Mammary epithelial cell (primary cell): ENCODE data around the gene GPC1.

ENCODE experiments used
- EZH2 ChIP-seq: IDR thresholded peaks from 2 replicates; pipeline ENCODE4 v1.6.1; 2012; ENCODE audit warnings: low read length, inconsistent platforms, borderline replicate concordance
- TF ChIP-seq, protein P1 (sequence below), 2 donors: IDR thresholded peaks in 1 of 2; conservative IDR thresholded peaks in 1 of 2; 2 replicates each; pipeline ENCODE4 v1.5.1; 2011 to 2012; ENCODE audit warnings: inconsistent platforms in 2 of 2, low read length in 2 of 2, mild to moderate bottlenecking in 2 of 2, control low read depth in 1 of 2, low read depth in 1 of 2; ENCODE audit not compliant: insufficient read depth in 1 of 2; ENCODE audit errors: extremely low read depth in 1 of 2

- TF ChIP-seq, protein P1, sequence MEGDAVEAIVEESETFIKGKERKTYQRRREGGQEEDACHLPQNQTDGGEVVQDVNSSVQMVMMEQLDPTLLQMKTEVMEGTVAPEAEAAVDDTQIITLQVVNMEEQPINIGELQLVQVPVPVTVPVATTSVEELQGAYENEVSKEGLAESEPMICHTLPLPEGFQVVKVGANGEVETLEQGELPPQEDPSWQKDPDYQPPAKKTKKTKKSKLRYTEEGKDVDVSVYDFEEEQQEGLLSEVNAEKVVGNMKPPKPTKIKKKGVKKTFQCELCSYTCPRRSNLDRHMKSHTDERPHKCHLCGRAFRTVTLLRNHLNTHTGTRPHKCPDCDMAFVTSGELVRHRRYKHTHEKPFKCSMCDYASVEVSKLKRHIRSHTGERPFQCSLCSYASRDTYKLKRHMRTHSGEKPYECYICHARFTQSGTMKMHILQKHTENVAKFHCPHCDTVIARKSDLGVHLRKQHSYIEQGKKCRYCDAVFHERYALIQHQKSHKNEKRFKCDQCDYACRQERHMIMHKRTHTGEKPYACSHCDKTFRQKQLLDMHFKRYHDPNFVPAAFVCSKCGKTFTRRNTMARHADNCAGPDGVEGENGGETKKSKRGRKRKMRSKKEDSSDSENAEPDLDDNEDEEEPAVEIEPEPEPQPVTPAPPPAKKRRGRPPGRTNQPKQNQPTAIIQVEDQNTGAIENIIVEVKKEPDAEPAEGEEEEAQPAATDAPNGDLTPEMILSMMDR (conservative IDR thresholded peaks at IDR 0.05 in 1 of 2, IDR thresholded peaks at IDR 0.05 in 1 of 2; ENCODE audit: extremely low read depth in 1 of 2, insufficient read depth in 1 of 2, low read depth in 1 of 2, low read length in 2 of 2): no peak
- no peak for TF ChIP-seq EZH2
These were observed 68.4 kb downstream of the GPC1 start for GRCh38 chr2:240503848-240504247.
